OCI-M2 (cell line): ENCODE data around the gene MBOAT2.
"Not testable (repeated sequence)": the region's sequence is repeated elsewhere in the genome, so short reads cannot be mapped to it uniquely, and the experiment has no call there.

Experiments
- DNase-seq: peaks from one replicate; lab custom pipeline; 2025; ENCODE audit not compliant: unreplicated experiment; lab: John Stamatoyannopoulos, UW

MBOAT2 gene

GRCh38 chr2:8962890-8963289 lies 40.6 kb downstream of the MBOAT2 start:
- DNase-seq: no peak

- DNase-seq: no peak
These were observed 45.9 kb downstream of the MBOAT2 start for GRCh38 chr2:8957628-8958027.

- no peak for DNase-seq
These were observed 46.7 kb downstream of the MBOAT2 start for GRCh38 chr2:8956774-8957173.

GRCh38 chr2:8954990-8955389 lies 48.5 kb downstream of the MBOAT2 start:
- DNase-seq: no peak

- no peak for DNase-seq
These were observed 50.0 kb downstream of the MBOAT2 start for GRCh38 chr2:8953525-8953924.

- no peak for DNase-seq
These were observed 63.9 kb downstream of the MBOAT2 start for GRCh38 chr2:8939486-8940114.

GRCh38 chr2:8938384-8938783 lies 65.1 kb downstream of the MBOAT2 start:
- DNase-seq: no peak

GRCh38 chr2:8935982-8936381 lies 67.5 kb downstream of the MBOAT2 start:
- DNase-seq: no peak

- DNase-seq: no peak
These were observed 69.1 kb downstream of the MBOAT2 start for GRCh38 chr2:8934338-8934737.

- DNase-seq: no peak
These were observed 70.8 kb downstream of the MBOAT2 start for GRCh38 chr2:8932702-8933101.

- DNase-seq: not testable (repeated sequence)
These were observed 73.3 kb downstream of the MBOAT2 start for GRCh38 chr2:8930185-8930584.

- no peak for DNase-seq
These were observed 74.4 kb downstream of the MBOAT2 start for GRCh38 chr2:8929128-8929527.

- DNase-seq: no peak
These were observed 75.7 kb downstream of the MBOAT2 start for GRCh38 chr2:8927510-8928455.

- no peak for DNase-seq
These were observed 77.1 kb downstream of the MBOAT2 start for GRCh38 chr2:8926356-8926755.

- DNase-seq: no peak
These were observed 78.1 kb downstream of the MBOAT2 start for GRCh38 chr2:8925411-8925810.

- no peak for DNase-seq
These were observed 80.3 kb downstream of the MBOAT2 start for GRCh38 chr2:8923183-8923582.

- DNase-seq: no peak
These were observed 81.1 kb downstream of the MBOAT2 start for GRCh38 chr2:8922431-8922830.

- no peak for DNase-seq
These were observed 85.1 kb downstream of the MBOAT2 start for GRCh38 chr2:8918412-8918811.

- DNase-seq: no peak
These were observed 87.5 kb downstream of the MBOAT2 start for GRCh38 chr2:8915941-8916340.

- DNase-seq: not testable (repeated sequence)
These were observed 89.7 kb downstream of the MBOAT2 start for GRCh38 chr2:8913767-8914166.

- no peak for DNase-seq
These were observed 95.7 kb downstream of the MBOAT2 start for GRCh38 chr2:8907764-8908288.

GRCh38 chr2:8903924-8904323 lies 99.6 kb downstream of the MBOAT2 start:
- DNase-seq: not testable (repeated sequence)
